ENCODE measurements around the gene USP30. TPM values are rescaled to one million over a fixed set of nuclear protein-coding genes. Genes with fewer than 3 reads are reported as not detected.
"Not testable (repeated sequence)": the region's sequence is repeated elsewhere in the genome, so short reads cannot be mapped to it uniquely, and the experiment has no call there.

Gene USP30
- total RNA-seq, 1 donor from 2014 or later = 12.1 TPM

GRCh38 chr12:109020796-109021380 is 31.5 kb upstream of the USP30 start, which contains the start of gene SVOP:
Gene SVOP (minus strand): TSS chr12:109021068. CDS start chr12:109020868, 200 bp downstream.
- Histone ChIP-seq H3K36me3 (no peaks in the 10 kb centered on the region), H3K9me3 (replicated peaks) (no peaks in the 10 kb centered on the region), H3K4me3 (peak within 1 kb of the TSS; percentile 43), H3K27me3 (ENCODE audit: low read depth) (peaks cover 22% of the 10 kb centered on the region), H3K27ac (replicated peaks) (no peak within 1 kb of the TSS), H3K4me1 (no peaks in the 10 kb centered on the region)
- TF ChIP-seq CTCF (IDR thresholded peaks at IDR 0.05; ENCODE audit: borderline replicate concordance) = no peak
- DNase-seq = peak; percentile 82
- intact Hi-C loops (cut with micrococcal nuclease) = no loop called here

- peaks cover 9% of the 10 kb centered on the region for H3K27me3 ChIP-seq (ENCODE audit: low read depth)
- no peaks in the 10 kb centered on the region for H3K9me3 ChIP-seq (replicated peaks)
- no peak for DNase-seq
- H3K36me3 ChIP-seq = no peaks in the 10 kb centered on the region
- no peak overlapping the region for H3K27ac ChIP-seq (replicated peaks)
- H3K4me1 ChIP-seq = peaks cover 6% of the 10 kb centered on the region
- no peak for TF ChIP-seq CTCF (IDR thresholded peaks at IDR 0.05; ENCODE audit: borderline replicate concordance)
- no peak overlapping the region for H3K4me3 ChIP-seq
- intact Hi-C loops (cut with micrococcal nuclease) = no loop called here
Measured at GRCh38 chr12:109027767-109028166, 24.6 kb upstream of the USP30 start.

- H3K36me3 ChIP-seq; H3K27me3 ChIP-seq (ENCODE audit: low read depth); H3K4me3 ChIP-seq; DNase-seq; intact Hi-C loops (cut with micrococcal nuclease); H3K27ac ChIP-seq (replicated peaks); H3K4me1 ChIP-seq; H3K9me3 ChIP-seq (replicated peaks): not testable (repeated sequence)
Measured at GRCh38 chr12:109028624-109029023, 23.8 kb upstream of the USP30 start.

GRCh38 chr12:109029411-109029810 is 23.0 kb upstream of the USP30 start:
- no peak for DNase-seq
- Histone ChIP-seq H3K9me3 (replicated peaks) (no peaks in the 10 kb centered on the region), H3K27me3 (ENCODE audit: low read depth) (peaks cover 9% of the 10 kb centered on the region), H3K36me3 (no peaks in the 10 kb centered on the region), H3K4me3 (no peak overlapping the region), H3K27ac (replicated peaks) (no peak overlapping the region), H3K4me1 (peaks cover 6% of the 10 kb centered on the region)
- intact Hi-C loops (cut with micrococcal nuclease) = no loop called here
- TF ChIP-seq CTCF (IDR thresholded peaks at IDR 0.05; ENCODE audit: borderline replicate concordance) = no peak

GRCh38 chr12:109033239-109034196 is 18.9 kb upstream of the USP30 start:
- Histone ChIP-seq H3K36me3 (no peaks in the 10 kb centered on the region), H3K4me1 (peaks cover 6% of the 10 kb centered on the region), H3K27ac (replicated peaks) (no peak overlapping the region), H3K9me3 (replicated peaks) (peaks cover 30% of the 10 kb centered on the region), H3K4me3 (no peak overlapping the region), H3K27me3 (ENCODE audit: low read depth) (peaks cover 9% of the 10 kb centered on the region)
- TF ChIP-seq CTCF (IDR thresholded peaks at IDR 0.05; ENCODE audit: borderline replicate concordance) = no peak
- DNase-seq = no peak
- intact Hi-C loops (cut with micrococcal nuclease) = no loop called here

GRCh38 chr12:109036975-109037374 is 15.4 kb upstream of the USP30 start:
- no peak for TF ChIP-seq CTCF (IDR thresholded peaks at IDR 0.05; ENCODE audit: borderline replicate concordance)
- Histone ChIP-seq H3K27me3 (ENCODE audit: low read depth) (peaks cover 7% of the 10 kb centered on the region), H3K36me3 (no peaks in the 10 kb centered on the region), H3K4me1 (no peaks in the 10 kb centered on the region), H3K27ac (replicated peaks) (no peak overlapping the region), H3K9me3 (replicated peaks) (peaks cover 36% of the 10 kb centered on the region), H3K4me3 (no peak overlapping the region)
- intact Hi-C loops (cut with micrococcal nuclease) = no loop called here
- DNase-seq = no peak
